Brain microvascular endothelial cell (primary cell): ENCODE results near the gene AK1.

Source experiments
- DNase-seq: peaks from one replicate; pipeline ENCODE4 v3.0.0-alpha.2; 2020
- H3K27ac ChIP-seq: fragments of 250-450 bp; sonication (Bioruptor Pico); 2 replicates; pipeline ENCODE4 v1.5.1; 2020; ENCODE audit warnings: mild to moderate bottlenecking, moderate library complexity
- H3K27me3 ChIP-seq: fragments of 250-450 bp; sonication (Bioruptor Pico); replicated peaks from 2 replicates; pipeline ENCODE4 v1.5.1; 2020; ENCODE audit warnings: mild to moderate bottlenecking
- H3K36me3 ChIP-seq: fragments of 250-450 bp; sonication (Bioruptor Pico); replicated peaks from 2 replicates; pipeline ENCODE4 v1.5.1; 2020; ENCODE audit warnings: mild to moderate bottlenecking
- H3K4me3 ChIP-seq: 2 replicates; pipeline ENCODE4 v1.5.1; 2011; ENCODE audit warnings: low read depth, mild to moderate bottlenecking, control low read depth, low read length, moderate library complexity
- CTCF ChIP-seq: IDR thresholded peaks from 2 replicates; pipeline ENCODE4 v1.5.1; 2011; ENCODE audit warnings: low read depth, mild to moderate bottlenecking, moderate library complexity, low read length, control low read depth, inconsistent platforms; ENCODE audit errors: missing control alignments
- in situ Hi-C: cut with HindIII; loops from 2 replicates; pipeline ENCODE4 v1.10.0; 2017; ENCODE audit warnings: low sequenced_read_pairs, low pct_ligation_motif_present

AK1 gene

GRCh38 chr9:127867356-127868277 lies 9.9 kb downstream of the AK1 start:
- in situ Hi-C loops: loop anchor here (25.0 kb wide), 1 partner anchor 105 kb away; no protein-coding TSS in a partner anchor
- H3K27me3 ChIP-seq: no peaks in the 10 kb centered on the region
- no peak overlapping the region for H3K4me3 ChIP-seq
- no peak for TF ChIP-seq CTCF
- H3K36me3 ChIP-seq: peaks cover 14% of the 10 kb centered on the region
- H3K27ac ChIP-seq: no peak overlapping the region
- no peak for DNase-seq

DNA sequence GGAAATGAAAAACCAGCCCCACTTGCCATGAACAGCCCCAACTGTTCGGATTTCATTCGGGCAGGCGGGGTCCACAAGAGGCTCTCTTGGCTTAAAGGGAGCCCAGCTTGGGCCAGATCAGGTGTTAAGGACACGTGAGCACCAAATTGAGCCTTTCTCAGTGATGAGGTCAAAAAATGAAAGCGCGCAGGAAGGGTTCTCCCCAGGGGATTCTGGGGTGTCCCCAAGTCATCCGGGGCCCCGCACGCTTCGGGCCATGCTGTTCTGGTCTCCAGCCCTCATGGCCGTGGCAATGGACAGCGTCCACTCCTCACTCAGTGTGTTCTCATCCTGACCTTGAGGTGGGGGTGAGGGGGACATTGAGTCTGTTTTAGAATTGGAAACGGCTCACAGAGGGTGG lies 10.9 kb downstream of the AK1 start:
- peaks cover 5% of the 10 kb centered on the region for H3K36me3 ChIP-seq
- in situ Hi-C loops: loop anchor here (25.0 kb wide), 1 partner anchor 104 kb away; no protein-coding TSS in a partner anchor
- no peak overlapping the region for H3K27ac ChIP-seq
- TF ChIP-seq CTCF: no peak
- H3K27me3 ChIP-seq: no peaks in the 10 kb centered on the region
- no peak overlapping the region for H3K4me3 ChIP-seq
- DNase-seq: no peak

GRCh38 chr9:127865645-127866464 lies 11.6 kb downstream of the AK1 start:
- Histone ChIP-seq H3K27ac (no peak overlapping the region), H3K27me3 (no peaks in the 10 kb centered on the region), H3K4me3 (no peak overlapping the region), H3K36me3 (peaks cover 3% of the 10 kb centered on the region)
- no peak for DNase-seq
- no peak for TF ChIP-seq CTCF
- in situ Hi-C loops: loop anchor here (25.0 kb wide), 1 partner anchor 104 kb away; no protein-coding TSS in a partner anchor

GRCh38 chr9:127863191-127863621 lies 14.3 kb downstream of the AK1 start:
- no peak for TF ChIP-seq CTCF
- no peak for DNase-seq
- H3K4me3 ChIP-seq: no peak overlapping the region
- H3K27me3 ChIP-seq: no peaks in the 10 kb centered on the region
- no peak overlapping the region for H3K27ac ChIP-seq
- in situ Hi-C loops: loop anchor here (25.0 kb wide), 1 partner anchor 101 kb away; no protein-coding TSS in a partner anchor
- no peaks in the 10 kb centered on the region for H3K36me3 ChIP-seq

GRCh38 chr9:127862075-127863011 lies 15.1 kb downstream of the AK1 start:
- Histone ChIP-seq H3K27me3 (no peaks in the 10 kb centered on the region), H3K36me3 (no peaks in the 10 kb centered on the region), H3K4me3 (no peak overlapping the region), H3K27ac (no peak overlapping the region)
- no peak for TF ChIP-seq CTCF
- no peak for DNase-seq
- in situ Hi-C loops: loop anchor here (25.0 kb wide), 1 partner anchor 100 kb away; no protein-coding TSS in a partner anchor
